ENCODE results near the gene SEPTIN8. TPM values are rescaled to one million over a fixed set of nuclear protein-coding genes. Genes with fewer than 3 reads are reported as not detected.

SEPTIN8 gene
- total RNA-seq, 1 experiment from 2014 or later, result 38.2 TPM

- H3K4me2 ChIP-seq (ENCODE audit: insufficient read depth, insufficient read length, low read length), result no peak overlapping the region
- Mint-ChIP-seq H3K4me1 (no peaks in the 10 kb centered on the region), H3K9me3 (no peaks in the 10 kb centered on the region), H3K27ac (no peak overlapping the region), H3K27me3 (ENCODE audit: low read depth) (no peaks in the 10 kb centered on the region; the same call in 1 of the 2 replicates), H3K36me3 (ENCODE audit: insufficient read depth in 1 of 3, low read depth in 3 of 3) (peaks cover 5 to 36% (median 21%) of the 10 kb centered on the region in 3 experiments; a peak in 6 of 7 replicates), H3K4me3 (no peak overlapping the region)
- peaks cover 2% of the 10 kb centered on the region for H4K20me1 ChIP-seq (ENCODE audit: control insufficient read depth, insufficient read depth, insufficient read length)
- no peak overlapping the region for H3T11ph ChIP-seq (ENCODE audit: low read length)
- H3K9me3 ChIP-seq (ENCODE audit: control insufficient read depth, low read depth, low read length), result no peaks in the 10 kb centered on the region
- H4K5ac ChIP-seq (ENCODE audit: insufficient read length, low read depth, low read length), result no peak overlapping the region
- no peak overlapping the region for H4K91ac ChIP-seq (ENCODE audit: insufficient read length, low read depth, low read length)
- no peak overlapping the region for H2BK5ac ChIP-seq (ENCODE audit: insufficient read length, low read length)
- H3K23ac ChIP-seq (ENCODE audit: insufficient read length, low read depth, low read length), result no peak overlapping the region
- H3K4me1 ChIP-seq (ENCODE audit: insufficient read depth, low read length), result no peaks in the 10 kb centered on the region
- H3K79me1 ChIP-seq (ENCODE audit: insufficient read depth, low read depth, low read length, poor library complexity, severe bottlenecking), result no peaks in the 10 kb centered on the region
- no peak for TF ChIP-seq CTCF (conservative IDR thresholded peaks at IDR 0.05)
- no peak overlapping the region for H3K18ac ChIP-seq (ENCODE audit: insufficient read length, low read depth, low read length)
- no CpG with 5 or more reads among the region's 11 CpGs for WGBS (ENCODE audit: extremely low coverage, insufficient read length, low lambda C conversion rate)
- H3K79me2 ChIP-seq (ENCODE audit: insufficient read depth, low read length), result no peaks in the 10 kb centered on the region
- H3K56ac ChIP-seq (ENCODE audit: insufficient read length, low read depth, low read length), result no peak overlapping the region
- no peak overlapping the region for H2BK20ac ChIP-seq (ENCODE audit: low read depth, low read length, poor library complexity, severe bottlenecking)
- H3K4ac ChIP-seq (ENCODE audit: low read depth, low read length), result no peak overlapping the region
- no peak overlapping the region for H3K9ac ChIP-seq (ENCODE audit: extremely low read depth, insufficient read length, low read length)
- DNase-seq, result no peak
- H3K27me3 ChIP-seq (ENCODE audit: insufficient read depth, low read length), result no peaks in the 10 kb centered on the region
- H2BK12ac ChIP-seq (ENCODE audit: insufficient read length, low read depth, low read length), result no peak overlapping the region
- H3K14ac ChIP-seq (ENCODE audit: insufficient read depth, low read length), result no peak overlapping the region
- H3K27ac ChIP-seq (ENCODE audit: insufficient read length, low read depth, low read length), result no peak overlapping the region
- no peak overlapping the region for H2AFZ ChIP-seq (ENCODE audit: low read length)
- no peak overlapping the region for H4K8ac ChIP-seq (replicated peaks; ENCODE audit: insufficient read length, low read depth, low read length)
- H2AK5ac ChIP-seq (ENCODE audit: insufficient read length, low read length), result no peak overlapping the region
- H2BK15ac ChIP-seq (ENCODE audit: low read depth, low read length), result no peak overlapping the region
- no peaks in the 10 kb centered on the region for H3K23me2 ChIP-seq (ENCODE audit: insufficient read length, low read depth, low read length, poor library complexity, severe bottlenecking)
- H2BK120ac ChIP-seq (ENCODE audit: low read depth, low read length, poor library complexity, severe bottlenecking), result no peak overlapping the region
Measured at GRCh38 chr5:132762246-132763000, 14.6 kb downstream of the SEPTIN8 start.

Measured in H9 (cell line).